ENCODE measurements around the gene SIMC1.
"Not testable (repeated sequence)": the region's sequence is repeated elsewhere in the genome, so short reads cannot be mapped to it uniquely, and the experiment has no call there.

The SIMC1 gene

DNA sequence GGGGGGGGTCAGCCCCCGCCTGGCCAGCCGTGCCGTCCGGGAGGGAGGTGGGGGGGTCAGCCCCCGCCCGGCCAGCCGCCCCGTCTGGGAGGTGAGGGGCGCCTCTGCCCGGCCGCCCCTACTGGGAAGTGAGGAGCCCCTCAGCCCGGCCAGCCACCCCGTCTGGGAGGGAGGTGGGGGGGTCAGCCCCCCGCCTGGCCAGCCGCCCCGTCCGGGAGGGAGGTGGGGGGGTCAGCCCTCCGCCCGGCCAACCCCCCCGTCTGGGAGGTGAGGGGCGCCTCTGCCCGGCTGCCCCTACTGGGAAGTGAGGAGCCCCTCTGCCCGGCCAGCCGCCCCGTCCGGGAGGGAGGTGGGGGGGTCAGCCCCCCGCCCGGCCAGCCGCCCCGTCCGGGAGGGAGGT is 67.1 kb downstream of the SIMC1 start:
- not testable (repeated sequence) for H3K4me2 ChIP-seq, H3K27me3 ChIP-seq, H3K4me3 ChIP-seq, H3K9ac ChIP-seq, H4K20me1 ChIP-seq, H3K27ac ChIP-seq
- H3K4me1 ChIP-seq: peaks cover 13% of the 10 kb centered on the region; the same call in 1 of the 2 replicates
- H3K36me3 ChIP-seq: peaks cover 58% of the 10 kb centered on the region
- H3K9me3 ChIP-seq: peaks cover 35% of the 10 kb centered on the region

- Histone ChIP-seq H3K27ac (no peak overlapping the region), H3K36me3 (peaks cover 98% of the 10 kb centered on the region), H3K9ac (no peak overlapping the region), H4K20me1 (no peaks in the 10 kb centered on the region), H3K4me3 (no peak overlapping the region), H3K27me3 (no peaks in the 10 kb centered on the region), H3K4me1 (no peaks in the 10 kb centered on the region), H3K9me3 (no peaks in the 10 kb centered on the region), H3K4me2 (no peak overlapping the region)
- no peak for TF ChIP-seq Cebpa-rat (IDR thresholded peaks at IDR 0.05)
These were observed 79.5 kb downstream of the SIMC1 start for GRCh38 chr5:176317534-176318374.

DNA sequence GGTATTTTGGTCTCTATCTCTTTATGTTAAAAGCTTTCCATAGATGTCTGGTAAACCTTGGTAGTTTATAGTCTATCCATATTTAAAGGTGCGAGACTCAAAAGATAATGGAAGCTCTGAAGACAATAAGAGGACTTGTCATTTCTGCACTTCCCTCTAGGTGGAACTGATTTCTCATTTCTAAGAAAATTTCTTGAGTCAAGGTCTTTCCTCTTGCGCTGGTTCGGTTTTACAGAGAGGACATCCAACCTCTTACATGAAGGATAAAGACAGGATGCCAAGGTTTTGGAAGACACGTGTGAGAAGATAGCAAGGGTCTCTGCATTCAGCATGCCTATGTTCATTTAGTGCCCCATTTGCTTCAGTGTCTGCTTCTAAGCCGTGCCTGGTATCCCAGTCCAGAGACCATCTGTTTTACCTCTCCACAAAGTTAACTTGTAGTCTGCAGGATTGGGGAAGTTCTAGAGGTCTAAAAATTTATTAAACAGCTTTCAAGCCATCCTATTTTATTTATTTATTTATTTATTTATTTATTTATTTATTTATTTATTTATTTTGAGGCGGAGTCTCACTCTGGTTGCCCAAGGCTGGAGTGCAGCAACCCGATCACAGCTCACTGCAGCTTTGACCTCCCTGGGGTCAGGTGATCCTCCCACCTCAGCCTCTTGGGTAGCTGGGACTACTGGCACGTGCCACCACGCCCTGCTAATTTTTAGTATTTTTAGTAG is 81.8 kb downstream of the SIMC1 start:
- no peak for TF ChIP-seq Cebpa-rat (IDR thresholded peaks at IDR 0.05)
- H3K36me3 ChIP-seq: peaks cover 98% of the 10 kb centered on the region
- H3K9ac ChIP-seq: no peak overlapping the region
- H3K27me3 ChIP-seq: no peaks in the 10 kb centered on the region
- H4K20me1 ChIP-seq: no peaks in the 10 kb centered on the region
- no peak overlapping the region for H3K4me3 ChIP-seq
- no peaks in the 10 kb centered on the region for H3K9me3 ChIP-seq
- H3K4me1 ChIP-seq: no peaks in the 10 kb centered on the region
- H3K4me2 ChIP-seq: no peak overlapping the region
- no peak overlapping the region for H3K27ac ChIP-seq

GRCh38 chr5:176320577-176320976 is 82.4 kb downstream of the SIMC1 start:
- Histone ChIP-seq H3K4me2 (no peak overlapping the region), H3K4me3 (no peak overlapping the region), H3K27me3 (no peaks in the 10 kb centered on the region), H3K36me3 (peaks cover 95% of the 10 kb centered on the region), H3K9ac (no peak overlapping the region), H3K27ac (no peak overlapping the region), H4K20me1 (no peaks in the 10 kb centered on the region), H3K4me1 (no peaks in the 10 kb centered on the region), H3K9me3 (no peaks in the 10 kb centered on the region)
- no peak for TF ChIP-seq Cebpa-rat (IDR thresholded peaks at IDR 0.05)

- Histone ChIP-seq H3K9ac (no peak overlapping the region), H3K27me3 (no peaks in the 10 kb centered on the region), H3K9me3 (peaks cover 18% of the 10 kb centered on the region), H3K4me3 (no peak overlapping the region), H3K36me3 (peaks cover 73% of the 10 kb centered on the region), H4K20me1 (no peaks in the 10 kb centered on the region), H3K27ac (no peak overlapping the region), H3K4me2 (no peak overlapping the region), H3K4me1 (no peaks in the 10 kb centered on the region)
- no peak for TF ChIP-seq Cebpa-rat (IDR thresholded peaks at IDR 0.05)
These were observed 96.0 kb downstream of the SIMC1 start for GRCh38 chr5:176334031-176334770.

DNA sequence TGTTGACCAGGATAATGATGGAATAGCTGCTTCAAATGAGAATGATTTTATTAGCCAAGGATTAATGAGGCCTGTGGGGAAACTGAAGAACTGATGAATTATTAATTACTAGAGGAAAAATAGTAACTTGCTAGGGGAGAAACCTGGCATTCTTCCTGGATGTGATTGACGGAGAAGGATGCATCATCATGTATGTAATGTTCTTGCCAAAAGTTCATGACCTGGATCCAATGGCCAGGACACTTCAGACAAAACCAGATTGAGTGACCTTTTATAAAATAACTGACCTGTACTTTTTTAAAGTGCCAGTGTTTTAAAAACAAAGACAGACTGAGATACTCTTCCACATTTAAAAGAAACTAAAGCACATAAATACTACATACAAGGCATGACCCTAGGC is 99.7 kb downstream of the SIMC1 start:
- no peak for TF ChIP-seq Cebpa-rat (IDR thresholded peaks at IDR 0.05)
- Histone ChIP-seq H3K4me3 (no peak overlapping the region), H3K4me2 (no peak overlapping the region), H3K36me3 (peaks cover 93% of the 10 kb centered on the region), H3K27me3 (no peaks in the 10 kb centered on the region), H3K4me1 (no peaks in the 10 kb centered on the region), H4K20me1 (no peaks in the 10 kb centered on the region), H3K27ac (no peak overlapping the region), H3K9me3 (peaks cover 17% of the 10 kb centered on the region), H3K9ac (no peak overlapping the region)

GRCh38 chr5:176339304-176339703 is 101.1 kb downstream of the SIMC1 start:
- Histone ChIP-seq H3K9me3 (peaks cover 3% of the 10 kb centered on the region), H3K36me3 (peaks cover 94% of the 10 kb centered on the region), H3K9ac (no peak overlapping the region), H3K27me3 (no peaks in the 10 kb centered on the region), H4K20me1 (no peaks in the 10 kb centered on the region), H3K4me2 (no peak overlapping the region), H3K4me1 (no peaks in the 10 kb centered on the region), H3K4me3 (no peak overlapping the region), H3K27ac (no peak overlapping the region)
- TF ChIP-seq Cebpa-rat (IDR thresholded peaks at IDR 0.05): no peak

DNA sequence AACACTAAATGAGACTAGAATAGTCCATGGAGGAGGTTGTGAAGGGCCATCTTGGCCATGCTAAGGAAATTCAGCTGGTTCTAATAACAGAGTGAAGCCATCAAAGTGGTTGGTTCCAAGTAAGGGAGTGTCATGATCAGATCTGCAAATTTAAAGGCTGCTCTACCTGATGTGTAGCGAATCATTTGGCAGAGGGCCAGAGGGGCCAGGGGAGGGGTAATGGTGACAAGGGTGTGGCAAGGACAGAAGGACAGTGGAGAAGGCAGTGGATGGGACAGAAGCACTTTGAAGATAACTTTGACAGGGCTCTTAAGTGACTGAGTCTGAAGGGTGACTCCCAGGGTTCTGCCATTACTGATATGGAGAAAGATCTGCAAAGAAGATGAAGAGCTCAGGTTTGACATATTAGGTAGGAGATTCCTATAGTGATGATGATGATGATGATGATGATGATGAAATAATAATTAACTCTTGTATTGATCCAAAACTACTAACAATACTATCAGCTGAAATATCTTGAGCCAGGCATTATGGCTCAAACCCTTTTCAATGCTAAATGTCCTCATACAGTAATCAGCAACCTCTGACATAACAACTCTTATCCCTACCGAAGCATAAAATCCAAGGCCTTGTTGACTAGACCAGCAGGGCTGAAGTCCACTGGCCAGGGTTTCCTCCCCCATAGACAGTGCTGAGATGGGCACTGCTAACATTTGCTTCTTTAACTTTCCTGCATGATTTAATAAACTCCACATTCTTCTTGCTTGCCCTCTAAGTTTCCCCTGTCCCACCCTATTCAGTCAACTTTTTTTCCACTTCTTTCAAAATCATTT is 103.3 kb downstream of the SIMC1 start:
- Histone ChIP-seq H3K4me2 (no peak overlapping the region), H3K27ac (no peak overlapping the region), H3K9me3 (no peaks in the 10 kb centered on the region), H3K4me1 (no peaks in the 10 kb centered on the region), H4K20me1 (peaks cover 15% of the 10 kb centered on the region; the same call in 1 of the 2 replicates), H3K27me3 (no peaks in the 10 kb centered on the region), H3K9ac (no peak overlapping the region), H3K36me3 (peaks cover 95% of the 10 kb centered on the region), H3K4me3 (no peak overlapping the region)
- TF ChIP-seq Cebpa-rat (IDR thresholded peaks at IDR 0.05): no peak

DNA sequence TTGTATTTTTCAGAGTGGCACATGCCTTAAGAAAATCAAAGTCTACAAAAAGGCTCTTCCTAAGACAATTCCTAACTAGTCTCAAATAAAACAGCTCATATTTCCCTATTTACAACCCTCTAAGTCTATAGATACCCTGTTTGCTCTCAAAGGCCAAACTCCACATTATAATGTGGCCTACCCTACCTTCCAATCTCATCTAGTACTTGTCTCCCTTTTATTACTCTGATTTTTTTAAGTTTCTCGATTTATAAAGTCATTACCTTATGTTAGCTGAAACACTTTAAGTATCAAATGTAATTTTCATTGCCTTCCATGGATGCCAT is 103.9 kb downstream of the SIMC1 start:
- Histone ChIP-seq H3K9ac (no peak overlapping the region), H3K4me2 (no peak overlapping the region), H3K9me3 (no peaks in the 10 kb centered on the region), H3K36me3 (peaks cover 95% of the 10 kb centered on the region), H3K27ac (no peak overlapping the region), H3K4me1 (no peaks in the 10 kb centered on the region), H3K4me3 (no peak overlapping the region), H3K27me3 (no peaks in the 10 kb centered on the region), H4K20me1 (peaks cover 18% of the 10 kb centered on the region; the same call in 1 of the 2 replicates)
- no peak for TF ChIP-seq Cebpa-rat (IDR thresholded peaks at IDR 0.05)
